Activated CD4-positive, alpha-beta T cell treated with anti-CD3 and anti-CD28 coated beads for 24 hours (primary cell): ENCODE measurements around the gene OR4C11.

Experiments
- DNase-seq, 2 donors: peaks; one replicate each; pipeline ENCODE4 v3.0.0-alpha.2; 2020; ENCODE audit warnings: low read depth in 2 of 2

The OR4C11 gene

GRCh38 chr11:55607545-55607944 is at the start of gene OR4C11:
OR4C11 (minus strand) TSS chr11:55607645; CDS start chr11:55604373, 3,272 bp downstream.
- DNase-seq = no peak

- no peak for DNase-seq
These were observed 47.7 kb upstream of the OR4C11 start for GRCh38 chr11:55655096-55655495.

GRCh38 chr11:55652560-55652959 is 45.1 kb upstream of the OR4C11 start:
- no peak for DNase-seq

- DNase-seq = no peak
These were observed 40.6 kb upstream of the OR4C11 start, which contains the start of gene OR4S2 for GRCh38 chr11:55648027-55648426. OR4S2 (plus strand) TSS chr11:55648327; CDS start chr11:55650904, 2,577 bp downstream.

- DNase-seq = no peak
These were observed 27.4 kb upstream of the OR4C11 start, which contains the start of gene OR4P4 for GRCh38 chr11:55634813-55635212. OR4P4 (plus strand) TSS chr11:55635113.

- no peak for DNase-seq
These were observed 17.1 kb upstream of the OR4C11 start for GRCh38 chr11:55624531-55624930.

- no peak for DNase-seq
These were observed 34.9 kb downstream of the OR4C11 start for GRCh38 chr11:55572548-55572947.

GRCh38 chr11:55571828-55572227 is 35.6 kb downstream of the OR4C11 start, which contains the start of gene OR4C16:
OR4C16 (plus strand) TSS chr11:55572128; CDS start chr11:55572128, 0 bp downstream.
- DNase-seq = no peak

- DNase-seq = no peak
These were observed 53.3 kb downstream of the OR4C11 start, which contains the start of gene OR4C15 for GRCh38 chr11:55554169-55554568. OR4C15 (plus strand) TSS chr11:55554469; CDS start chr11:55554469, 0 bp downstream.
